HG02610 (cell line): ENCODE results near the gene BTG4.

Experiments used
- ATAC-seq: cut with Tn5 transposase; IDR thresholded peaks from one replicate; pipeline ENCODE4 v1.9.1; 2021; ENCODE audit warnings: mild to moderate bottlenecking, moderate library complexity; ENCODE audit not compliant: unreplicated experiment

BTG4 gene

GRCh38 chr11:111512296-111513239, at the start of gene BTG4:
Gene BTG4, minus strand, starts transcription at chr11:111512386. Its CDS starts 13,610 bp downstream, at chr11:111498776.
- ATAC-seq = no peak

GRCh38 chr11:111561791-111562325, 49.7 kb upstream of the BTG4 start:
- no peak for ATAC-seq

GRCh38 chr11:111561306-111561705, 49.1 kb upstream of the BTG4 start:
- ATAC-seq = no peak

GRCh38 chr11:111560800-111561199, 48.6 kb upstream of the BTG4 start:
- ATAC-seq = no peak

- no peak for ATAC-seq
Observed at GRCh38 chr11:111559800-111560464, 47.7 kb upstream of the BTG4 start.

GRCh38 chr11:111557425-111558111, 45.4 kb upstream of the BTG4 start:
- ATAC-seq = no peak

- no peak for ATAC-seq
Observed at GRCh38 chr11:111555255-111555654, 43.1 kb upstream of the BTG4 start.

- no peak for ATAC-seq
Observed at GRCh38 chr11:111554532-111554931, 42.3 kb upstream of the BTG4 start.

- no peak for ATAC-seq
Observed at GRCh38 chr11:111550258-111550657, 38.1 kb upstream of the BTG4 start.

GRCh38 chr11:111549869-111550203, 37.6 kb upstream of the BTG4 start:
- ATAC-seq = no peak

- ATAC-seq = no peak
Observed at GRCh38 chr11:111549196-111549868, 37.1 kb upstream of the BTG4 start.

GRCh38 chr11:111548525-111548924, 36.3 kb upstream of the BTG4 start:
- ATAC-seq = no peak

GRCh38 chr11:111542606-111543275, 30.6 kb upstream of the BTG4 start:
- no peak for ATAC-seq

- no peak for ATAC-seq
Observed at GRCh38 chr11:111541254-111542061, 29.3 kb upstream of the BTG4 start.

- ATAC-seq = no peak
Observed at GRCh38 chr11:111540937-111541253, 28.7 kb upstream of the BTG4 start.

GRCh38 chr11:111540114-111540936, 28.1 kb upstream of the BTG4 start, which contains the start of gene LAYN:
Gene LAYN, plus strand, starts transcription at chr11:111540720. Its CDS starts 124 bp downstream, at chr11:111540844.
- no peak for ATAC-seq

GRCh38 chr11:111539426-111540113, 27.4 kb upstream of the BTG4 start:
- no peak for ATAC-seq
